Fibroblast of villous mesenchyme (primary cell): ENCODE results near the gene PRR16. TPM values are rescaled to one million over a fixed set of nuclear protein-coding genes. Genes with fewer than 3 reads are reported as not detected.

Source experiments
- DNase-seq: peaks from one replicate; pipeline ENCODE4 v3.0.0-alpha.2; 2010; ENCODE audit warnings: low read depth
- H3K4me3 ChIP-seq: 2 replicates; pipeline ENCODE4 v1.5.1; 2011; ENCODE audit warnings: low read depth, mild to moderate bottlenecking, low read length
- total RNA-seq: library from RNA; depleted of rRNA; stranded (reverse); fragments of >200 nt; gene quantifications from 2 replicates; pipeline ENCODE4 v1.2.3, GENCODE V29; 2012
- TF ChIP-seq, protein P1 (sequence below): IDR thresholded peaks from 2 replicates; pipeline ENCODE4 v1.5.1; 2012; ENCODE audit warnings: low read depth, mild to moderate bottlenecking, low read length; ENCODE audit not compliant: insufficient read depth

PRR16 gene
- total RNA-seq, 1 donor, result 22.0 TPM

DNA sequence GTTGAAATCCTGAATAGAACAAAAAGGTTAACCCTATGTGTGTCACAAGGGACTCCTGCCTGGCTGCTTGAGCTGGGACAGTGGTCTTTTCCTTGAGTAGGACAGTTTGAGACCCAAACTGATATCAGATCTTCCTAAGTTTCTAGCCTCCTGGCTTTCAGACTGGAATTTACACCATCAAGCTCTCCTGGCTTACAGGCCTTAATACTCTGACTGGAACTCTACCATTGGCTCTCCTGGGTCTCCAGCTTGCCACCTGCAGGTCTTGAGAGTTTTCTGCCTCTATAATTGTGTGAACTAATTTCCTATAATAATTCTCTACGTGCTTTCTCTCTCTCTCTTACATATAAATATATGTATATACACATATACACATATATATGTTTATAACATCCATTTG lies 112.5 kb downstream of the PRR16 start:
- TF ChIP-seq, protein P1, sequence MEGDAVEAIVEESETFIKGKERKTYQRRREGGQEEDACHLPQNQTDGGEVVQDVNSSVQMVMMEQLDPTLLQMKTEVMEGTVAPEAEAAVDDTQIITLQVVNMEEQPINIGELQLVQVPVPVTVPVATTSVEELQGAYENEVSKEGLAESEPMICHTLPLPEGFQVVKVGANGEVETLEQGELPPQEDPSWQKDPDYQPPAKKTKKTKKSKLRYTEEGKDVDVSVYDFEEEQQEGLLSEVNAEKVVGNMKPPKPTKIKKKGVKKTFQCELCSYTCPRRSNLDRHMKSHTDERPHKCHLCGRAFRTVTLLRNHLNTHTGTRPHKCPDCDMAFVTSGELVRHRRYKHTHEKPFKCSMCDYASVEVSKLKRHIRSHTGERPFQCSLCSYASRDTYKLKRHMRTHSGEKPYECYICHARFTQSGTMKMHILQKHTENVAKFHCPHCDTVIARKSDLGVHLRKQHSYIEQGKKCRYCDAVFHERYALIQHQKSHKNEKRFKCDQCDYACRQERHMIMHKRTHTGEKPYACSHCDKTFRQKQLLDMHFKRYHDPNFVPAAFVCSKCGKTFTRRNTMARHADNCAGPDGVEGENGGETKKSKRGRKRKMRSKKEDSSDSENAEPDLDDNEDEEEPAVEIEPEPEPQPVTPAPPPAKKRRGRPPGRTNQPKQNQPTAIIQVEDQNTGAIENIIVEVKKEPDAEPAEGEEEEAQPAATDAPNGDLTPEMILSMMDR, result no peak
- H3K4me3 ChIP-seq, result no peak overlapping the region
- no peak for DNase-seq

DNA sequence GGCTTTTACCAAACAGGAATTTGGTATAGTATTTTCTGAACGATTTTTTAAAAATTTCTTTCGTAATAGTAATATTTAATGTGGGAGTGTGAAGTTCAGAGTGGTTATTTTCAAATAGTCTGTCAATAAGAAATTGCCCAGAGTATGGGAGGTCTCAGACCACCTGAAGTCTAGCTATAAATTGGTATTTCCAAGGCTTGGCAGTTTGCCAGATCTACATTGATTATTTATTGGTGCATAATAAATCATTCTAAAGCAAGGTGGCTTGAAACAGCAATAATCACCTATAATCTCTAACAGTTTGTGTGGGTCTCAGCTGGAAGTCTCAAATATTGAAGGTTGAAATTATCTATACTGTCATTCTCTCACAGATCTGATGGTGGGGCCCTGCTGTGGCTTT lies 118.5 kb downstream of the PRR16 start:
- no peak for DNase-seq
- TF ChIP-seq, protein P1, result no peak
- no peak overlapping the region for H3K4me3 ChIP-seq

DNA sequence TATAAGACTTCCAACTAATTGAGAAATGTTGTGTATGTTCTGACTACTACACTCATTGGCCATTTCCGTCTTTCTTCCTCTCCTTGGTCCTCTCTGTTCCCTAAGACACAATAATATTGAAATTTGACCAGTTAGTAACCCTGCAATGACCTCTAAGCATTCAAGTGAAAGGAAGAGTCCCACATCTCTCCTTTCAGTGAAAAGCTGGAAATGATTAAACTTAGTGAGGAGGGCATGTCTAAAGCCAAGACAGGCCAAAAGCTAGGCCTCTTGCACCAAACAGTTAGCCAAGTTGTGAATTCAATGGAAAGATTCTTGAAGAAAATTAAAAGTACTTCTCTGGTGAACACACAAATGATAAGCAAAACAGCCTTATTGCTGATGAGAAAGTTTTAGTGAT lies 122.5 kb downstream of the PRR16 start:
- no peak overlapping the region for H3K4me3 ChIP-seq
- TF ChIP-seq, protein P1, result no peak
- no peak for DNase-seq

DNA sequence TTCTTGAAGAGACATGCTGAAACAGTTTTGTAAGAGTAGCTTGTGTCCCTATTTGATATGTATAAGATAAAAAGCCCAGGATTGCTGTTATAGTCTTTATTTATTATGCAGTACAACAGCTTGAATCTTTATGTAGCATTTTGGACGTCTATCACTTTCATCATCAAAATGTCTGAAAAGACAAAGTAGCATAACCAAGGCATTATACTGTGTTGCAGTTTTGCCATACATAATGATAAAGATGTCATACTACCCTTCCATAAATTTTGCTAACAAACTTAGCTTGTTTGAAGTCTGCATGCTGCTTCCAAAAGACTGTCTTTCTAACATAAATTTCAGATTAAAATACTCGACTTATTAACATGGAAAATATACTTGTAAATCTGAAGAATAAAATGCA lies 127.8 kb downstream of the PRR16 start:
- no peak for DNase-seq
- TF ChIP-seq, protein P1, result no peak
- no peak overlapping the region for H3K4me3 ChIP-seq

DNA sequence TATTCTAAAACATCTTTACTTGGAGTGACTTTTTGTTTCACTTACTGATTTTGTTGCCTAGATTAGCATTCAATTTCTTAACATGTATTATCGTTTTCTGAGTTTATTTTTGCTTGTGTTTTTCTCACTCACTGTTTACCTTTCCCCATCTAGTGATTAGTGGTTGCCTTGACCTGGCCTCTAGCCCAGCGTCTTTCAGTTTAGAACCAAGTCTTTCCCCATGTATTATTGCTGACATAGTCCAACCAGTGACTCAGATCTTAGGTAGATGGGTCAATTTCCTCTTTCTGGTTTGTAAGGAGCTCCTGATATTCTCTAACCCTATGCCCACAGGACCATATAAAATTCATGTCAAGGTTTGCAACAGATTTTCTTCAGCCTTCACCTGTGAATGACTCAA lies 135.5 kb downstream of the PRR16 start:
- TF ChIP-seq, protein P1, result no peak
- H3K4me3 ChIP-seq, result no peak overlapping the region
- DNase-seq, result peak; percentile 93

DNA sequence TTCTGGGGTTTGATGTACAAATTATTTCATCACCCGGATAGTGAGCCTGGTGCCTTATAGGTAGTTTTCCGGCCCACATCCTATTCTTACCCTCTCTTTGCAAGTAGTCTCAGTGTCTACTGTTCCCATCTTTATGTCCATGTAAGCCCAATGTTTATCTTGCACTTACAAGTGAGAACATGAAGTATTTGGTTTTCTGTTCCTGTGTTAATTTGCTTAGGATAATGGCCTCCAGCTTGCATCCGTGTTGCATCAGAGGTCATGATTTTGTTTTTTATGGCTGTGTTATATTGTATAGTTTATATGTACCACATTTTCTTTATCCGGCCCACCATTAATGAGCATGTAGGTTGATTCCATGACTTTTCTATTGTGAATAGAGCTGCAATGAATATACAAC lies 136.5 kb downstream of the PRR16 start:
- DNase-seq, result peak; percentile 33
- TF ChIP-seq, protein P1, result no peak
- H3K4me3 ChIP-seq, result no peak overlapping the region

DNA sequence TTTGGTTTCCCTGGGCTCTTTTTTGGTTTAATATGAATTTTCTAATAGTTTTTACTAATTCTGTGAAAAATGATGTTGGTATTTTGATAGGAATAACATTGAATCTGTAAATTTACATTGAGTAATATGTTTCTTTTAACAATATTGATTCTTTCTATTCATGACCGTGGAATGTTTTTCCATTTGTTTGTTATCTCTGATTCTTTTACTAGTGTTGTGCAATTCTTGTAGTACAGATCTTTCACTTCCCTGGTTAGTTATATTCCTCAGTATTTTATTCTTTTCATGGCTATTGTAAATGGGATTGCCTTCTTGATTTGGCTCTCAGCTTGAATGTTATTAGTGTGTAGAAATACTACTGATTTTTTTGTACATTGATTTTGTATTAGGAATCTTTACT lies 137.9 kb downstream of the PRR16 start:
- DNase-seq, result no peak
- TF ChIP-seq, protein P1, result no peak
- H3K4me3 ChIP-seq, result no peak overlapping the region
